Osteoblast (primary cell): ENCODE measurements around the gene ZSWIM1. TPM values are rescaled to one million over a fixed set of nuclear protein-coding genes. Genes with fewer than 3 reads are reported as not detected.

Source experiments
- DNase-seq: peaks from one replicate; pipeline ENCODE4 v3.0.0; 2011; ENCODE audit warnings: low spot score, mixed read lengths; ENCODE audit not compliant: insufficient read length; ENCODE audit errors: missing footprints
- H2AFZ ChIP-seq: 2 replicates; pipeline ENCODE4 v1.6.0; 2011; ENCODE audit warnings: mild to moderate bottlenecking, low read length
- H3K27ac ChIP-seq: 2 replicates; pipeline ENCODE4 v1.5.1; 2011; ENCODE audit warnings: mild to moderate bottlenecking, low read depth, low read length, moderate library complexity
- H3K27me3 ChIP-seq: 2 replicates; pipeline ENCODE4 v1.6.0; 2012; ENCODE audit warnings: mild to moderate bottlenecking, control low read depth, inconsistent platforms, low read length, moderate library complexity; ENCODE audit not compliant: insufficient read depth
- H3K36me3 ChIP-seq: 2 replicates; pipeline ENCODE4 v1.5.1; 2011; ENCODE audit warnings: mild to moderate bottlenecking, low read length, control low read depth, moderate library complexity; ENCODE audit not compliant: insufficient read depth
- H3K4me1 ChIP-seq: 2 replicates; pipeline ENCODE4 v1.5.1; 2011; ENCODE audit warnings: mild to moderate bottlenecking, low read length, control low read depth, moderate library complexity; ENCODE audit not compliant: insufficient read depth
- H3K4me2 ChIP-seq: 2 replicates; pipeline ENCODE4 v1.6.0; 2011; ENCODE audit warnings: mild to moderate bottlenecking, low read length; ENCODE audit not compliant: insufficient read depth
- H3K4me3 ChIP-seq: fragments of 200-600 bp; sonication (generic); 3 replicates; pipeline ENCODE4 v1.5.1; 2012; ENCODE audit warnings: mild to moderate bottlenecking, low read length, inconsistent platforms; ENCODE audit not compliant: insufficient read depth
- H3K79me2 ChIP-seq: 2 replicates; pipeline ENCODE4 v1.6.0; 2012; ENCODE audit warnings: mild to moderate bottlenecking, low read length, control low read depth, inconsistent platforms; ENCODE audit not compliant: insufficient read depth
- H3K9me3 ChIP-seq: 2 replicates; pipeline ENCODE4 v1.5.1; 2011; ENCODE audit warnings: low read depth, low read length, control low read depth
- H4K20me1 ChIP-seq: 2 replicates; pipeline ENCODE4 v1.6.0; 2012; ENCODE audit warnings: mild to moderate bottlenecking, low read length, control low read depth; ENCODE audit not compliant: insufficient read depth
- CTCF ChIP-seq: IDR thresholded peaks from 2 replicates; pipeline ENCODE4 v1.5.1; 2011; ENCODE audit warnings: mild to moderate bottlenecking, low read depth, low read length, moderate library complexity; ENCODE audit errors: extremely low read depth
- total RNA-seq: library from RNA; depleted of rRNA; stranded (reverse); fragments of >200 nt; gene quantifications from 2 replicates; pipeline ENCODE4 v1.2.3, GENCODE V29; 2012

Gene ZSWIM1
- total RNA-seq, 1 donor: 7.6 TPM

GRCh38 chr20:45902199-45902701, 21.2 kb downstream of the ZSWIM1 start:
- H2AFZ ChIP-seq: no peak overlapping the region
- H4K20me1 ChIP-seq: peaks cover 3% of the 10 kb centered on the region
- DNase-seq: no peak
- no peaks in the 10 kb centered on the region for H3K9me3 ChIP-seq
- no peak overlapping the region for H3K4me2 ChIP-seq
- no peak overlapping the region for H3K4me3 ChIP-seq
- H3K79me2 ChIP-seq: no peaks in the 10 kb centered on the region
- H3K4me1 ChIP-seq: peaks cover 11% of the 10 kb centered on the region
- TF ChIP-seq CTCF: no peak
- no peak overlapping the region for H3K27ac ChIP-seq
- no peaks in the 10 kb centered on the region for H3K27me3 ChIP-seq
- H3K36me3 ChIP-seq: peaks cover 15% of the 10 kb centered on the region

- Histone ChIP-seq H3K36me3 (no peaks in the 10 kb centered on the region), H3K4me1 (peaks cover 11% of the 10 kb centered on the region), H3K27me3 (no peaks in the 10 kb centered on the region), H3K4me3 (no peak overlapping the region), H2AFZ (no peak overlapping the region), H3K27ac (peak overlapping the region; percentile 70), H3K9me3 (no peaks in the 10 kb centered on the region), H4K20me1 (no peaks in the 10 kb centered on the region), H3K4me2 (no peak overlapping the region), H3K79me2 (no peaks in the 10 kb centered on the region)
- no peak for TF ChIP-seq CTCF
- DNase-seq: peak; percentile 14
Observed at GRCh38 chr20:45904583-45905504, 23.8 kb downstream of the ZSWIM1 start.

GRCh38 chr20:45905505-45906079, 24.6 kb downstream of the ZSWIM1 start:
- H3K36me3 ChIP-seq: no peaks in the 10 kb centered on the region
- DNase-seq: peak; percentile 97
- H2AFZ ChIP-seq: no peak overlapping the region

More at GRCh38 chr20:45905505-45906079, 24.6 kb downstream of the ZSWIM1 start:
- no peaks in the 10 kb centered on the region for H3K27me3 ChIP-seq
- H3K4me1 ChIP-seq: peaks cover 11% of the 10 kb centered on the region
- no peaks in the 10 kb centered on the region for H3K79me2 ChIP-seq
- H3K4me3 ChIP-seq: no peak overlapping the region
- no peak overlapping the region for H3K4me2 ChIP-seq
- no peaks in the 10 kb centered on the region for H3K9me3 ChIP-seq
- no peaks in the 10 kb centered on the region for H4K20me1 ChIP-seq
- TF ChIP-seq CTCF: no peak
- peak overlapping the region; percentile 70 for H3K27ac ChIP-seq
